GM10847 (cell line): ENCODE results near the gene RAB5IF.

Source experiments
- POLR2A ChIP-seq: IDR thresholded peaks from 2 replicates; pipeline ENCODE4 v1.6.1; 2011; ENCODE audit not compliant: insufficient read length; ENCODE audit errors: extremely low read depth

The RAB5IF gene

DNA sequence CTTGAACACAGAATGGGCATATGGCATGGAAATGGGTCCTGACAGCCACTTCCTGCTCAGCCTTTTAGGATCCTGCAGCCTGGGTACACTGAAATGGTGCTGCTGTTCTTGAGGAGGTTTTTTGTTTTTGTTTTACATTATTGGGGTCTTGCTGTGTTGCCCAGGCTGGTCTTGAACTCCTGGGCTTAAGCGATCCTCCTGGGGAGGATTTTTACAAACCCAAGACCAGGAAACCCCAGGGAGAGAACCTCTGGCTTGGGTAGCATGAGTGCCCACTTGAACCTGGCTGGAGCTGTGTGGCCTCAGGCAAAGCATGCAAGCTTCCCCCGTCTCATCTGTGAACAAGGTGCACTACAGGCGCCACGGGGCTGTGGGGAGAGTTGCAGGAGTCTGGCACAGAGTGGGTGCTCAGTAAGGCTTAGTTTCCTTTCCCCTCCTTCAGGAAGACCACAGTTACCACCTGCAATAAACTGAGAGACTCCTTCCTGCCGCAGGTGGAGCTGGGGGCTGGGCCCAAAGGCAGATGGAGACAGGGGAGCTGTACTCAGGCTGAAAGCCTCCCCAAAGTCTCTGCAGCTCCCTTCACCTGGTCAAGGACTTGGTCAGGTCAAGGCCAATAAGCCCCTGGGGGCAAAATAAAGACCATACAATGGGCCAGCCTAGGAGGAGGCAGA is 38.6 kb downstream of the RAB5IF start:
- no peak for TF ChIP-seq POLR2A

DNA sequence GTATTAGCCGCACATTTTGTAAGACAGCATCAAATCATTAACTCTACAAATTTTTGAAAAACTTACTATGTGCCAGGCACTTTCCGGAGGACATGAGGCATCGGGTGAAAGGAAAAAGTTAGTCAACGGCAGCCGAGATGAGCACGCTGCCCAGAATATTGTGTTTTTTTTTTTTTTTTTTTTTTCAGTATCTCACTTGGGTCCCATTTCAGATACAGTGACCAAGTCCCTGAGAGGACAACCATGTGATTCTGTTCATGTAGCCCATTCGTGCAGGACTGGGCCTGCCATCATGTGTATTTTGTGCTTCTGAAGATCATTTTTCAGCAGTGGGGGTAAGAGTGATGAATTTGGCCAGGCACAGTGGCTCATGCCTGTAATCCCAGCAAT is 39.1 kb downstream of the RAB5IF start:
- no peak for TF ChIP-seq POLR2A

DNA sequence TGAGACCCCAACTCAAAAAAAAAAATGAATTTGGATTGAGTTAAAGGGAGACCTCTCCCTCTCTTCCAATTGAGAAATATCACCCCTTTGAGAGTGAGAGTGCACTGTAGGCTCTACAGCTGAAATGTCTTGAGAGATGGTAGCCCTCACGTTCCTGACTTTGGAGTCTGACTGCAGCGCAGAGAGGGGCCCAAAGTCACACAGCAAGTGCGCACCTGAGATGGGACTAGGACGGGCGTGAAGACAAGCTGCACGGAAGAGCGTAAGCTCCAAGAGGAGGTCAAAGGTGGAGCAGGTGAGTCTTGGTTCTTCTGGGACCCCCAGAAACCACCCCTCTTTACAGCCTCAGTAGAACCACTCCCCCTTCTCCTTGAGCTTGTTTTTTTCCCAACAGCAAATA is 39.8 kb downstream of the RAB5IF start:
- no peak for TF ChIP-seq POLR2A

DNA sequence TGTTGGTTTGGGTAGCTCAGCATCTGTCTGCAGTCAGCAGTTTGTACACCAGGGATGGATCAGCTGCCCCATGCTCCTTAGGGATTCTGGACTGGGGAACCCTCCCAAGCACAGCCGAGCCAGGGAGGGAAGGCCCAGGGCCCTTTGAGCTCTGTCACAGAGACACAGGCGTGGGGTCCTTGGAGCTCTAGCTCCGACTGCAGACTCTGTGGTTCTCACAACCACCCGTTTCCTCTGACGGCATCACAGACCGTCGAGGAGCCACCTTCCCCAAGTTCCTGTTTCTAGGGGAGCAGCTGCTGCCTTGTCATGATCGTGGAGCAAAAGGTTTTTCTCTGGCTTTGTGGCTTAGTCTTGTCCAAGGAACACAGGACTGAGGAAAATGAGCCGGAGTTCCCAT is 40.4 kb downstream of the RAB5IF start, which contains the start of gene SLA2:
TSS of gene SLA2 (minus strand) at position 199 of the 400 bp plus-strand sequence. CDS start 4,861 bp downstream, outside the sequence.
- no peak for TF ChIP-seq POLR2A

DNA sequence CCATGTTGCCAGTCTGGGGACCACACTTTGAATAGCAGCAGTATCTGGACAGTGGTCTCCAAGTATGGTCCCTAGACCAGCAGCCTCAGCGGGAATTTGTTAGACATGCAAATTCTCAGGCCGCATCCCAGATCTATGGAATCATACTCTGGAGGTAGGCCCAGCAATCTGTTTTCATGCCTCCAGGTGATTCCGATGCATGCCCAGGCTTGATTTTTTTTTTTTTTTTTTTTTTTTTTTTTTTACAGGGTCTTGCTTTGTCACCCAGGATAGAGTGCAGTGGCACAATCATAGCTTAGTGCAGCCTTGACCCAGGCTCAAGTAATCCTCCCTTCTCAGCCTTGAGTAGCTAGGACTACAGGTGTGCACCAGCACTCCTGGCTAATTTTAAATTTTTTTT is 41.1 kb downstream of the RAB5IF start:
- no peak for TF ChIP-seq POLR2A

DNA sequence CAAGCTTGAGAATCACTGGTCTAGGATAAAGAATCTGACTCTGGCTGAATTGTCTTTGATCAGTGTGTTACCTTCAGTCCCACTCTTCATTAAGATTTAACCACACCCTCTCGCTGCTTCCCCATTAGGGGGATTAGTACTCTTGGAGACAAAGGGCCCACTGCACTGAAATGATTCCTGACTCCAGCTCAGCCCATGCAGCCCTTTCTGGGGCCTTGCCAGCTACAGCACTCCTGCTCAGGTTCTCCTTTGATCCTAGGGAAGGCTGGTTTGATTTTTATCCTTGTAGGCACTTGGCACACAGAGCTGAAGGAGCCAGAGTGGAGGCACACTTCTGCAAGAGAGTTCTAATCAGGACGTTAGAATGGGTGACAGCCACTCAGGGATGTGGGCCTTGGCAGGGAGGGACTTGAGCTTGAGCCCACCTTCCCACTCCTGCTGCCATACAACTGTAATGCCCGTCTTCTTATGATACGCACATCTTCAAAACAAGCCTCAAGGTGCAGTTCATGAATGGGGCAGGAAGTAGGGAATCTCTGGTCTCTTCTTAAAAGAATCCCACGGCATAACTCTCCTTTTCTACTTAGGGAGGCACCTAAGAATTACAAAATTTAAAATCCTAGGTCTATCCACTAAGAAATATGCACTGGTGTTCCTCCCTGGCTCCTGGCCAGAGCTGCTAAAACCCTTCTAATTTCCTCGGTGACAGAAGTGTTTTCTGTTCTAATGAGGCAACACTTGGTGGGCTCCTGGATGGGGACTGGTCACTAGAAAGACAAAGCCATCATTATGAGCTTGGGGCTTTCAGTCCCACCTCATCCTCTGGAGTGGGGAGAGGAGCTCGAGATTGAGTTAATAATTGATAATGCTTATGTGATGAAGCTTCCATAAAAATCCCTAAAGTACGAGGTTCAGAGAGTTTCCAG is 41.9 kb downstream of the RAB5IF start:
- no peak for TF ChIP-seq POLR2A

DNA sequence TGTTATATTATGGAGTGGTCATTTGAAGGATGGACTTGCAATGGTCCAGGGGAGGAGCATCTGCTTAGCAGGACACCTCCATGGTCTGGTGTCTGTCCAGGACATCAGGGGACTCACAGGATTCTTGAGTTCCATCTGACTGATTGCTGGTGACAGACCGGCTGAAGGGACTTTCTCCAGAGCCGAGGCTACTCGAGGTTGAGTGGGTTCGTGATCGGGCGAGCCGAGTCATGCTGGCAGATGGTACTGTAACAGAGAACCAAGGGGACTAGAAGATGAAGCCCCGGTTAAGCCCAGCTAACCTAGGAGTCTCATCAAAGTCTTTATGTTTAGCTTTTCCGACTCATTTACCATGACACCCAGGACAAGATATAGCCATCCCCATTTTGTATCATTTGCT is 47.9 kb downstream of the RAB5IF start:
- TF ChIP-seq POLR2A = no peak

DNA sequence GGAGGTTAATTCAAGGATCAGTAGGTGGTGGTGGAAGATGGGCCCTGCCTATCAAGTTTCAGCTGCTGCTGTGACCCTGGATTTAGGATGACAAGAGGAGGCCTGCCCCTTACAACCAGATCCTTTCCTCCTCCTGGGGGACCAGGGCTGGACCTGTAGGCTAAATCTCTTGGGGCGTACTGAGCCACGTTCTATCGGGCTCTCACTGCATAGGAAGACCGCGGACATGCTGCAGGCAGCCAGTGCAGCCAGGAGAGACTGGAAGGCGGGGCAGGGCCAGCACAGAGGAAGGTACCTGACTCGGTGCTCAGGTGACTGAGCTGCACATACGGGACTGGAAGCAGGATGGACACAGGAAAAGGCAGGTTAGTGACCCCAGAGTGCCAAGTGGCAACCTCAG is 48.9 kb downstream of the RAB5IF start:
- no peak for TF ChIP-seq POLR2A

DNA sequence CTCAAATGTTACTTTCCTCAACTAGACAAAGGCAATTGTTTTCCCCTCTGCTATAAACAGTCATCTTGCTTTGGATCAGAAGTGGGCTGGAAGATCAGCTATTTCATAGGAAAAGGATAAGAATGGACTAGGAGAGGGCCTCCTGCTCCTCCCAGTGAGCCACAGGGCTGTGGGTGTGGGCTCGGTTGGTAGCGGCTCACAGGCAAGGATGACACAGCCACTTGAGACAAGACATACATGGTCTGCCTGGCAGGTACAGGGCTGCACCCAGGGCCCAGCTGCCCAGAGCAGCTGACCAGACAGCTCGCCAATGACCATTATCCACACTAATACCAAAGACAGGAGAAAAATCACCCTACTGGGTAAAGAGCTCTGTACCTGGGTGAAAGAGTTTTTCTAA is 49.4 kb downstream of the RAB5IF start:
- TF ChIP-seq POLR2A = no peak

DNA sequence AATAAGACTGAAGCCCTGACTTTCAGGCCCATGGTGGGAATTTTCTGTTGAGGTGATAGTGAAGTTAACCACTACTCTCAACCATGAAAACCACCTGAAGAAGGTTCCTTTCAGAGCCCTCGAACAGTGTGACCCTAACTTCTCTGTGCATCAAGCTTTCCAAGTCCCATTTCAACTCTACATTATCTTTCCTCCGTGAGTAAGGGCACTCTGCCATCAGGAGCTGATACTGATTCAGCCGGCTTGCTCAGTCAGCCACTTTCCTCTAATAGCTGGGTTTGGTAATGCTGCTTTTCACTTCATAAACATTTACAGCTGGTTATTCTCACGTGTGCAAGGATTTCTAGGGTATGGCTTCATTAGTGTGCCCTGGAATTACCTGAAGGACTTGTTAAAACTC is 51.2 kb downstream of the RAB5IF start:
- TF ChIP-seq POLR2A = no peak

DNA sequence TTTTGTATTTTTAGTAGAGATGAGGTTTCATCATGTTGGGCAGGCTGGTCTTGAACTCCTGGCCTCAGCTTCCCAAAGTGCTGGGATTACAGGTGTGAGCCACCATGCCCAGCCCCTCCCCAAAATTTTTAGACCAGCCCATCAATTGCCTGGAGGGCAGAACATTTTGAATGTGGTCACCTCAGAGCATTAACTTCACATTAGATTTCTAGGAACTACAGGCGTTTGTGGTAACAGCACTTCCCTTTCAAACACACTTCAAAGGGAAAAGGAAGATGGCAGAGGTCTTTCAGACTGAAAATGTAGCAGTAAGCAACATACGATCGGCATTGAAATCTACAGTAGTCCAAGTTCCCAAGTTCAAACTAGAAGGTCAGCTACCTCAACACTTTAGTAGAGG is 52.7 kb downstream of the RAB5IF start:
- TF ChIP-seq POLR2A = no peak
